ENCODE data around the gene TBX15.

DNA sequence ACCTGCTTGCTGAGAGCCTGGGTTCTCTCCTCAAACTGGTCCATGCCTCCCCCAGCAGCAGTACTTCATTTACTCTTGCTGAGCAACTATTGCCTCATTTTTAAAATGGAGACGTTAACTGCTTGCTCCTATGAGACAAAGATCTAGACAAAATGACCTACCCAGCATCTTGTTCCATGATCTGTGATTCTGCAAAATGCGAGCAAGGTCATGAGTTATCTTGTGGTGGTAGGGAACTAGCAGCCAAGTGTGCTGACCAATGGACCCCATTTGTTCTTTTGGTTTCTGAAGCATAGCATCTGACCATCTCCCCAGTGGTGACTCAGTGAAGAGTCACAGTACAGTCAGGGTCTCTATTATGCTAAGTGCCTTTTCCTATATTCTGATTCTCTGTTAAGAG lies 40.4 kb downstream of the TBX15 start:
- TF ChIP-seq POLR2A (IDR thresholded peaks at IDR 0.05) (no peak), CTCF (IDR thresholded peaks at IDR 0.05) (no peak), EP300 (IDR thresholded peaks at IDR 0.05) (no peak), POLR2AphosphoS5 (IDR thresholded peaks at IDR 0.05) (no peak)

All from gastroesophageal sphincter (tissue), 3 donors.